ENCODE data around the gene TMEM117. TPM values are rescaled to one million over a fixed set of nuclear protein-coding genes. Genes with fewer than 3 reads are reported as not detected.

TMEM117 gene
- total RNA-seq, 1 donor, result 22.4 TPM

GRCh38 chr12:44253338-44253856 lies 417.5 kb downstream of the TMEM117 start:
- no peaks in the 10 kb centered on the region for H3K27me3 ChIP-seq (ENCODE audit: insufficient read depth, low read length)

GRCh38 chr12:44258246-44258645 lies 422.4 kb downstream of the TMEM117 start:
- no peaks in the 10 kb centered on the region for H3K4me1 ChIP-seq (ENCODE audit: insufficient read depth, low read length)
- H2AFZ ChIP-seq (ENCODE audit: low read length), result no peak overlapping the region
- no peaks in the 10 kb centered on the region for H3K27me3 ChIP-seq (ENCODE audit: insufficient read depth, low read length)
- TF ChIP-seq CTCF (IDR thresholded peaks at IDR 0.05; ENCODE audit: extremely low read depth, low read depth, low read length), result no peak
- H3K27ac ChIP-seq (ENCODE audit: low read depth, low read length), result no peak overlapping the region
- H3K79me2 ChIP-seq (ENCODE audit: insufficient read depth, low read length), result no peaks in the 10 kb centered on the region
- H3K9me3 ChIP-seq (ENCODE audit: low read depth, low read length), result no peaks in the 10 kb centered on the region
- no peaks in the 10 kb centered on the region for H3K36me3 ChIP-seq (ENCODE audit: insufficient read depth, low read length)
- DNase-seq (ENCODE audit: insufficient read length, low spot score, missing footprints), result no peak
- no peaks in the 10 kb centered on the region for H4K20me1 ChIP-seq (ENCODE audit: insufficient read depth, low read length)
- no peak overlapping the region for H3K4me3 ChIP-seq (ENCODE audit: insufficient read depth, low read length)
- H3K4me2 ChIP-seq (ENCODE audit: insufficient read depth, low read length), result no peak overlapping the region

More at GRCh38 chr12:44253338-44253856, 417.5 kb downstream of the TMEM117 start:
- no peak overlapping the region for H2AFZ ChIP-seq (ENCODE audit: low read length)
- H4K20me1 ChIP-seq (ENCODE audit: insufficient read depth, low read length), result no peaks in the 10 kb centered on the region
- TF ChIP-seq CTCF (IDR thresholded peaks at IDR 0.05; ENCODE audit: extremely low read depth, low read depth, low read length), result no peak
- no peak overlapping the region for H3K4me3 ChIP-seq (ENCODE audit: insufficient read depth, low read length)
- H3K79me2 ChIP-seq (ENCODE audit: insufficient read depth, low read length), result no peaks in the 10 kb centered on the region
- no peak for DNase-seq (ENCODE audit: insufficient read length, low spot score, missing footprints)
- no peak overlapping the region for H3K4me2 ChIP-seq (ENCODE audit: insufficient read depth, low read length)
- no peak overlapping the region for H3K27ac ChIP-seq (ENCODE audit: low read depth, low read length)
- no peaks in the 10 kb centered on the region for H3K9me3 ChIP-seq (ENCODE audit: low read depth, low read length)
- no peaks in the 10 kb centered on the region for H3K36me3 ChIP-seq (ENCODE audit: insufficient read depth, low read length)
- no peaks in the 10 kb centered on the region for H3K4me1 ChIP-seq (ENCODE audit: insufficient read depth, low read length)

- H3K4me2 ChIP-seq (ENCODE audit: insufficient read depth, low read length), result no peak overlapping the region
- H2AFZ ChIP-seq (ENCODE audit: low read length), result no peak overlapping the region
- H3K79me2 ChIP-seq (ENCODE audit: insufficient read depth, low read length), result no peaks in the 10 kb centered on the region
- TF ChIP-seq CTCF (IDR thresholded peaks at IDR 0.05; ENCODE audit: extremely low read depth, low read depth, low read length), result no peak
- H3K27ac ChIP-seq (ENCODE audit: low read depth, low read length), result no peak overlapping the region
- H3K9me3 ChIP-seq (ENCODE audit: low read depth, low read length), result no peaks in the 10 kb centered on the region
- no peaks in the 10 kb centered on the region for H3K4me1 ChIP-seq (ENCODE audit: insufficient read depth, low read length)
- no peak for DNase-seq (ENCODE audit: insufficient read length, low spot score, missing footprints)
- no peak overlapping the region for H3K4me3 ChIP-seq (ENCODE audit: insufficient read depth, low read length)
- no peaks in the 10 kb centered on the region for H3K27me3 ChIP-seq (ENCODE audit: insufficient read depth, low read length)
- no peaks in the 10 kb centered on the region for H4K20me1 ChIP-seq (ENCODE audit: insufficient read depth, low read length)
- no peaks in the 10 kb centered on the region for H3K36me3 ChIP-seq (ENCODE audit: insufficient read depth, low read length)
Measured at GRCh38 chr12:44259890-44260289, 424.0 kb downstream of the TMEM117 start.

- no peak for TF ChIP-seq CTCF (IDR thresholded peaks at IDR 0.05; ENCODE audit: extremely low read depth, low read depth, low read length)
- no peaks in the 10 kb centered on the region for H3K4me1 ChIP-seq (ENCODE audit: insufficient read depth, low read length)
- H2AFZ ChIP-seq (ENCODE audit: low read length), result no peak overlapping the region
- no peak overlapping the region for H3K4me3 ChIP-seq (ENCODE audit: insufficient read depth, low read length)
- DNase-seq (ENCODE audit: insufficient read length, low spot score, missing footprints), result no peak
- no peaks in the 10 kb centered on the region for H3K36me3 ChIP-seq (ENCODE audit: insufficient read depth, low read length)
- no peak overlapping the region for H3K27ac ChIP-seq (ENCODE audit: low read depth, low read length)
- H3K9me3 ChIP-seq (ENCODE audit: low read depth, low read length), result no peaks in the 10 kb centered on the region
- H4K20me1 ChIP-seq (ENCODE audit: insufficient read depth, low read length), result no peaks in the 10 kb centered on the region
- no peaks in the 10 kb centered on the region for H3K79me2 ChIP-seq (ENCODE audit: insufficient read depth, low read length)
- H3K4me2 ChIP-seq (ENCODE audit: insufficient read depth, low read length), result no peak overlapping the region
- H3K27me3 ChIP-seq (ENCODE audit: insufficient read depth, low read length), result no peaks in the 10 kb centered on the region
Measured at GRCh38 chr12:44260581-44260980, 424.7 kb downstream of the TMEM117 start.

All from osteoblast (primary cell).